Mucosa of descending colon (tissue), 3 donors: Measurements from ENCODE around the gene CHST8. TPM values are rescaled to one million over a fixed set of nuclear protein-coding genes. Genes with fewer than 3 reads are reported as not detected.

Experiments
- ATAC-seq: fragments of 200-7000 bp; cut with Tn5 transposase; one replicate; pipeline ENCODE4 v1.9.1; 2020; ENCODE audit warnings: mild to moderate bottlenecking, moderate library complexity
- DNase-seq, 3 donors: peaks; one replicate each; pipeline ENCODE4 v3.0.0-alpha.2; 2020
- H3K36me3 ChIP-seq: fragments of 200-600 bp; one replicate; pipeline ENCODE4 v1.8.0; 2021; ENCODE audit warnings: low read depth, mild to moderate bottlenecking
- H3K4me1 ChIP-seq: fragments of 200-600 bp; one replicate; pipeline ENCODE4 v1.8.0; 2021; ENCODE audit warnings: low read depth, mild to moderate bottlenecking
- H3K4me3 ChIP-seq: fragments of 200-600 bp; one replicate; pipeline ENCODE4 v1.8.0; 2021; ENCODE audit warnings: mild to moderate bottlenecking
- H3K9me3 ChIP-seq: fragments of 200-600 bp; one replicate; pipeline ENCODE4 v1.8.0; 2021; ENCODE audit warnings: mild to moderate bottlenecking
- intact Hi-C, 2 donors: fragments of 100-400 bp; cut with DNase I in 1 of 2; cut with micrococcal nuclease in 1 of 2; formaldehyde crosslinking; loops; one replicate each; pipeline versions ENCODE4 v1.11.0 to v1.11.1; 2022; cut with DNase I, micrococcal nuclease
- total RNA-seq, 3 donors: library from RNA; stranded (reverse); fragmentation: NEBNext Ultra II Directional in 2 of 3; extraction: Animal tissue kit (Norgen Biotek cat#: 25700) in 2 of 3; gene quantifications; one replicate each; pipeline versions ENCODE4 v1.2.1 to v1.2.4, GENCODE V29; 2021 to 2023
- TF ChIP-seq, protein P1 (sequence below): fragments of 200-600 bp; IDR thresholded peaks from one replicate; pipeline ENCODE4 v1.8.0; 2022; ENCODE audit warnings: antibody characterized with exemption, mild to moderate bottlenecking
- donor health status: DM: no; HTN: no; CAD: no; lungs with moderate emphysema.
- donor health status: DM: no; HTN: no; CAD: no.
- donor health status: DM: no; HTN: yes; CAD: no.

CHST8 gene
- total RNA-seq, 3 donors from 2014 or later = 0.31 TPM; not detected in 2

DNA sequence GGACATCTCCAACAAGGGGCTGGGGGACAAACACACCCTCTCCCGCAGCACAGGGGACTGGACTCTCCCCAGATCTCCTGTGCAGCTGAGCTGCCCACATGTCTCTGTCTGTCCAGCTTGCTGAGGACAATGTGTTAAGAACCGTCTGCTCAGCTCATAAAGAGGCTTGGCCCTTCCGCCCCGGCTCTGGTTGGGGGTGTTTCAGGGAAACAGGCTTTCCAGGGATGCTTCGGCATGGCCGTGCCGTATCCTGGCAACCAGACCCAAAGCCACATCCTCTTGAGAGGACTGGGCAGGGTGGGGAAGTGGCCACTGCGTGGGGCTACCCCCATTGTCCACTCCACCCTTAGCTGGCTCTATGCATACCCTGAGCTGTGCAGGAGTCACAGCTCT, 41.1 kb upstream of the CHST8 start:
- intact Hi-C loops = no loop called here
- DNase-seq (no peak), ATAC-seq (no peak)
- Histone ChIP-seq H3K9me3 (no peaks in the 10 kb centered on the region), H3K4me1 (no peaks in the 10 kb centered on the region), H3K36me3 (no peaks in the 10 kb centered on the region), H3K4me3 (no peak overlapping the region)
- TF ChIP-seq, protein P1, sequence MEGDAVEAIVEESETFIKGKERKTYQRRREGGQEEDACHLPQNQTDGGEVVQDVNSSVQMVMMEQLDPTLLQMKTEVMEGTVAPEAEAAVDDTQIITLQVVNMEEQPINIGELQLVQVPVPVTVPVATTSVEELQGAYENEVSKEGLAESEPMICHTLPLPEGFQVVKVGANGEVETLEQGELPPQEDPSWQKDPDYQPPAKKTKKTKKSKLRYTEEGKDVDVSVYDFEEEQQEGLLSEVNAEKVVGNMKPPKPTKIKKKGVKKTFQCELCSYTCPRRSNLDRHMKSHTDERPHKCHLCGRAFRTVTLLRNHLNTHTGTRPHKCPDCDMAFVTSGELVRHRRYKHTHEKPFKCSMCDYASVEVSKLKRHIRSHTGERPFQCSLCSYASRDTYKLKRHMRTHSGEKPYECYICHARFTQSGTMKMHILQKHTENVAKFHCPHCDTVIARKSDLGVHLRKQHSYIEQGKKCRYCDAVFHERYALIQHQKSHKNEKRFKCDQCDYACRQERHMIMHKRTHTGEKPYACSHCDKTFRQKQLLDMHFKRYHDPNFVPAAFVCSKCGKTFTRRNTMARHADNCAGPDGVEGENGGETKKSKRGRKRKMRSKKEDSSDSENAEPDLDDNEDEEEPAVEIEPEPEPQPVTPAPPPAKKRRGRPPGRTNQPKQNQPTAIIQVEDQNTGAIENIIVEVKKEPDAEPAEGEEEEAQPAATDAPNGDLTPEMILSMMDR = no peak

DNA sequence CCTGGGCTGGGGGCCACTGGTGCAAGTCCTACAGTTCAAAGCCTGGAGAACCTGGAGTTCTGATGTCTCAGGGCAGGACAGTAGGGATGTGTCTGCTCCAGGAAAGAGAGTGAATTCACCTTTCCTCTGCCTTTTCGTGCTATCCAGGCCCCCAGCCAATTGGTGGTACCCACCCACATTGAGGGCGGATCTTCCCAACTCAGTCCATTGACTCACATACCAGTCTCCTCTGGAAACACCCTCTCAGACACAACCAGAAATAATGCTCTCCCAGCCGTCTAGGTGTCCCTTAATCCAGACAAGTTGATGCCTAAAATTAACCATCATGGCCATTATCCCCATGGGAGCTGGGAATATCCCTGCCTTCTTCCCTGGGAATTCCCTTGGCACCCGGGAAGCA, 38.8 kb upstream of the CHST8 start:
- ATAC-seq = no peak
- TF ChIP-seq, protein P1 = no peak

DNA sequence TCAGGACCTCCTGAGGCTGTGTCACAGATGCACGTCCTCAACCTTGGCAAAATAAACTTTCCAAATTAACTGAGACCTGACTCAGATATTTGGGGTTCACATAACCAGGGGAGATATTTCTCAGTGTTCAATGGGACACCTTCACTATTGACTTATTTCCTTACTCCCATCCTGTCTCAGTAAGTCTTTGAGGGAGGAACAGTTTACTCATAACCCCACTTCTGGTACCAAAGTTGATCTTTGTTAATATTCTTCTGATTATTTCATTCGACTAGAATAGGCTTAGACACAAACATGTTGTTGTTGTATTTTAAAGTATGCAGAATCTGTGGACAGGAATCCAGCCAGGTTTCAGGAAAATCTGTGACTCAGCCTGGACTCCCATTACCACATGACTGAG, 34.6 kb upstream of the CHST8 start:
- no peaks in the 10 kb centered on the region for H3K9me3 ChIP-seq
- H3K4me1 ChIP-seq = no peaks in the 10 kb centered on the region
- DNase-seq = no peak
- intact Hi-C loops = no loop called here
- TF ChIP-seq, protein P1 = no peak
- no peak overlapping the region for H3K4me3 ChIP-seq
- ATAC-seq = no peak
- H3K36me3 ChIP-seq = no peaks in the 10 kb centered on the region

More for the DNA sequence above, 38.8 kb upstream of the CHST8 start:
- Histone ChIP-seq H3K36me3 (no peaks in the 10 kb centered on the region), H3K4me3 (no peak overlapping the region), H3K9me3 (no peaks in the 10 kb centered on the region), H3K4me1 (no peaks in the 10 kb centered on the region)
- intact Hi-C loops = no loop called here
- no peak for DNase-seq

DNA sequence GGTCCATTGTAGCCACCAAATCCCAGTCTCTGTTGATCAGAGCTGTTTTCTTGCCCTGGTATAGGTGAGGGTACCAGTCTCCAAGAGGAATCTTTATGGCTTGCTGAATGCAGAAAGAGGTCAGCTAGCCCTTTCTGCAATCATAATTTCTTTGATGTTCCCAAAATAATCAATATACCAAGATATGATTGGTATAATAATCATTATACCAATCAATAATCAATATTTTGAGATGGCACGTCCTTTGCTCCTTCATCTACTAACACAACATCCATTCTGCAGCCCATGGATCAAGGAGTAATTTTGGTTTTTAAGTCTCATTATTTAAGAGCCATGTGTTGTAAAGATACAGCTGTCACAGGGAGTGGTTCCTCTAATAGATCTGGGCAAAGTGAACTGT, 31.5 kb upstream of the CHST8 start:
- DNase-seq (no peak), ATAC-seq (no peak)
- H3K4me3 ChIP-seq = no peak overlapping the region
- intact Hi-C loops = no loop called here
- H3K36me3 ChIP-seq = no peaks in the 10 kb centered on the region
- H3K9me3 ChIP-seq = no peaks in the 10 kb centered on the region
- TF ChIP-seq, protein P1 = no peak
- H3K4me1 ChIP-seq = no peaks in the 10 kb centered on the region

DNA sequence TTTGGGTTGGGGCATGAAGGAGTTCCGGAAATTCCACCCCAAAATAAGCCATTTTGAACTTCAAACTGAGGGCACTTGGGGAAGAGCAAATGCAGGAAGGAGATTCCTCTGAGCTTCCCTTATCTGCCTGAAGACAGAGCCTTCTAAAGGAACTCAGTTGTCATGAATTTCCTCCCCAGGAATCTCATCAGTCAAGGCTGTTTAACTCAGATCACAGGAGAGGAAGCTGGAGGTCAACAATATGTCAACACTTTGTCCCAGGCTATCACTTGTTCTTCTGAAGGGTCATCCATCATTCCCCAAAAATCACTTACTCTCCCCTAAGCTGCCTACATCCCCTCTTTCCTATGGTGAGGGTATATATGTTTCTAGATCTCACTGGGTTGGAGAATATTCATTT, 26.0 kb upstream of the CHST8 start:
- no peak overlapping the region for H3K4me3 ChIP-seq
- ATAC-seq (no peak), DNase-seq (no peak)
- H3K36me3 ChIP-seq = no peaks in the 10 kb centered on the region
- H3K4me1 ChIP-seq = no peaks in the 10 kb centered on the region
- TF ChIP-seq, protein P1 = no peak
- intact Hi-C loops = no loop called here
- peaks cover 4% of the 10 kb centered on the region for H3K9me3 ChIP-seq

DNA sequence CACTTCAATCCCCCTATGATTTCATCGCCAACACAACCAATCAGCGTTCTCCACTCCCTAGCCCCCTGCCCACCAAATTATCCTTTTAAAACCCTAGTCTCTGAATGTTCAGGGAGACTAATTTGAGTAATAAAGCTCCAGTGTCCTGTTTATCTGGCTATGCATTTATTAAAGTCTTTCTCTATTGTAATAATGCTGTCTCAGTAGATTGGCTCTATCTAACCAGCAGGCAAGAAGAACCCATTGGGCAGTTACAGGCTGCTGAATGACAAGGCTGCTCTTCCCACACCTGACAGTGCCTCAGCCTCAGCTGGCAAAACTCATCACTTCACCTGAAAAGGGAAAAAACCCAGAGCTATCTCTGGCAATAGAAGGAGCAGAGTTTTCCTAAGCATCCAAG, 20.2 kb upstream of the CHST8 start:
- Histone ChIP-seq H3K4me3 (no peak overlapping the region), H3K4me1 (no peaks in the 10 kb centered on the region), H3K9me3 (peaks cover 21% of the 10 kb centered on the region), H3K36me3 (no peaks in the 10 kb centered on the region)
- ATAC-seq = no peak
- no peak for DNase-seq
- TF ChIP-seq, protein P1 = no peak
- intact Hi-C loops = no loop called here
